Melanocyte of skin (primary cell): ENCODE data around the gene RSF1. TPM values are rescaled to one million over a fixed set of nuclear protein-coding genes. Genes with fewer than 3 reads are reported as not detected.

Source experiments
- small RNA-seq, 2 donors: library from RNA; depleted of rRNA; stranded (forward); fragments of <200 nt; gene quantifications; one replicate each; pipeline ENCODE3, GENCODE V24; 2012
- total RNA-seq, 2 donors: library from RNA; depleted of rRNA; stranded (reverse); fragments of >200 nt; gene quantifications; 2 replicates each; pipeline ENCODE4 v1.2.3, GENCODE V29; 2012

Gene RSF1, protein sequence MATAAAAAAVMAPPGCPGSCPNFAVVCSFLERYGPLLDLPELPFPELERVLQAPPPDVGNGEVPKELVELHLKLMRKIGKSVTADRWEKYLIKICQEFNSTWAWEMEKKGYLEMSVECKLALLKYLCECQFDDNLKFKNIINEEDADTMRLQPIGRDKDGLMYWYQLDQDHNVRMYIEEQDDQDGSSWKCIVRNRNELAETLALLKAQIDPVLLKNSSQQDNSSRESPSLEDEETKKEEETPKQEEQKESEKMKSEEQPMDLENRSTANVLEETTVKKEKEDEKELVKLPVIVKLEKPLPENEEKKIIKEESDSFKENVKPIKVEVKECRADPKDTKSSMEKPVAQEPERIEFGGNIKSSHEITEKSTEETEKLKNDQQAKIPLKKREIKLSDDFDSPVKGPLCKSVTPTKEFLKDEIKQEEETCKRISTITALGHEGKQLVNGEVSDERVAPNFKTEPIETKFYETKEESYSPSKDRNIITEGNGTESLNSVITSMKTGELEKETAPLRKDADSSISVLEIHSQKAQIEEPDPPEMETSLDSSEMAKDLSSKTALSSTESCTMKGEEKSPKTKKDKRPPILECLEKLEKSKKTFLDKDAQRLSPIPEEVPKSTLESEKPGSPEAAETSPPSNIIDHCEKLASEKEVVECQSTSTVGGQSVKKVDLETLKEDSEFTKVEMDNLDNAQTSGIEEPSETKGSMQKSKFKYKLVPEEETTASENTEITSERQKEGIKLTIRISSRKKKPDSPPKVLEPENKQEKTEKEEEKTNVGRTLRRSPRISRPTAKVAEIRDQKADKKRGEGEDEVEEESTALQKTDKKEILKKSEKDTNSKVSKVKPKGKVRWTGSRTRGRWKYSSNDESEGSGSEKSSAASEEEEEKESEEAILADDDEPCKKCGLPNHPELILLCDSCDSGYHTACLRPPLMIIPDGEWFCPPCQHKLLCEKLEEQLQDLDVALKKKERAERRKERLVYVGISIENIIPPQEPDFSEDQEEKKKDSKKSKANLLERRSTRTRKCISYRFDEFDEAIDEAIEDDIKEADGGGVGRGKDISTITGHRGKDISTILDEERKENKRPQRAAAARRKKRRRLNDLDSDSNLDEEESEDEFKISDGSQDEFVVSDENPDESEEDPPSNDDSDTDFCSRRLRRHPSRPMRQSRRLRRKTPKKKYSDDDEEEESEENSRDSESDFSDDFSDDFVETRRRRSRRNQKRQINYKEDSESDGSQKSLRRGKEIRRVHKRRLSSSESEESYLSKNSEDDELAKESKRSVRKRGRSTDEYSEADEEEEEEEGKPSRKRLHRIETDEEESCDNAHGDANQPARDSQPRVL (N-terminal part only)
- 10 to 100 TPM; 22.3 to 29.9 TPM for total RNA-seq

DNA sequence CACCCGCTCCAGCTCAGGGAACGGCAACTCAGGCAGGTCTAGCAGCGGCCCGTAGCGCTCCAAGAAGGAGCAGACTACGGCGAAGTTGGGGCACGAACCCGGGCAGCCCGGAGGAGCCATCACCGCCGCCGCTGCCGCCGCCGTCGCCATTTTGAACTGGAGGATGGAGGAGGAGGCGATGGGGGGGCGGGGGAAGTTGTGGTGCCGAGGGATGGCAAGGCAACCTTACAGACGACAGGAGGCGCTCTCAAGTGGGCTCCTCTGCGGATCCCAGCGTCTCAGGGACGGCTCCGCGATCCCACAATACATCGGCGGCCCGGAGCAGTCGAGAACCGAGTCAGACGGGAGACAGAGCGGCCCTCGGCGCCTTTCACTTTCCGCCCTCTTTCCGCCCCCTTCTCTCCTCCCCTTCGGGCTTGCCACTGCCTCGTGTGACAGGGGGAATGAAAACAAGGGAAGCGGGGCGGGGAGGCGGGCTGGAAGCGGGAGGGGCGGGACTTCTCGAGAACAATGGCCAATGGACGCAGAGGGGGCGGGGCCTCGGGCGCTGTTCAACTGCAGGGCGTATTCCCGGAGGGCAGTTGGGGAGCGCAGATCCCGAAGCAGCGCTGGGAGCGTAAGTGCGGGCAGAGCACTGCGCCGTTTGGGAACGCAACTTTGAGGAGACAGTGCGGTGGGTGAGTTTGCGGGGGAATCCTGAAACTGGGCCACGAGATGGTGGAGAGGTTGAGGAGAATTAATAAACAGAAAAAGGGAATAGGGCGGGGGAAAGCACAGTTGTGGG is at the start of gene RSF1, which contains the start of gene AAMDC:
Gene RSF1, minus strand, starts transcription at position 158 of the 784 bp plus-strand sequence. Its CDS starts 8 bp downstream, at position 150.
Gene AAMDC, plus strand, starts transcription at position 580 of the 784 bp plus-strand sequence. CDS start 21,353 bp downstream, outside the sequence.

DNA sequence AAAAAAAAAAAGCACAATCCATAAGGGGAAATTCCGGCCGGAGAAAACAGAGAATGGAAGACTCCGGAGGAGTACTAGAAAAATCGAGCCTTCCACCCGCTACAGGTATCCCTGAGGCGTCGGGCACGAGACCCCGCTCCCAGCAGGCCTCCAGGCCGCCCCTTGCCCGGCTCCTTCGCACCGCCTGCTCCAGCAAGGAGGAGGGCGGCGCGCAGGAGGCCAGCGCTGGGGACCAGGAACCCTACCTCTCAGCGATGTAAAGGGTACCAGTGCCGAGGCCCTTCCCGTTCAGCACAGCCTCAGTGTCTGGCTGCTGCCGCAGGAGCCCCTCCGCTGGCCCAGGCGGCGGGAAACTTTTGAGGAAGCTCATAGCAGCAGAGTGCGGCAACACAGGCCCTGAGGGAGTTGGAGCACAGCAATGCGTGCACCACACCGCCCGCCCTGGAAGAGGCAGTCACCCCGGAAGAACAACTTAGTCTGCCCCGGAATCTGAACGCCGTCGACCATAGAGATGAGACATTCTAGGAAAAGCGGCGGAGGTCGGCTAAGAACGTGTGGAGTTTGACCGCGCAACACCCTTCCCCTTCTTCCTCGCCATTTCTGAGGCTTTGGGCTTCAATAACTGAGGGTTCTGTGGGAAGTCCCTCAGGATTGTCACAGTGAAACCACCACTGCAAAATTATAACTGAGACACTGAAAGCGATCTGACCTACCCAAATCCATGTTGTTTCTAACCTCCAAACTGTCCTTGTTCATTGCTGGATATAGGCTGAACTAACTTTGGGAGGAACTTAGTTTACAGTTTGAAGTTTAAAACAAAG is 183.0 kb downstream of the RSF1 start, which contains the start of gene CLNS1A:
Gene CLNS1A, minus strand, starts transcription at position 450 of the 821 bp plus-strand sequence. Its CDS starts 80 bp downstream, at position 370.

Small RNA genes lying within 50 kb of the gene (small RNA-seq; reads per million reads assigned to genes)
- gene RF00019 = 0 reads per million in 2 donors

Other genes starting within 250 kb of the RSF1 start
- 1 to 10 TPM; 3.4 to 4.3 TPM for gene AQP11, start 230.8 kb downstream of the RSF1 start, total RNA-seq
- gene CLNS1A, start 182.9 kb downstream of the RSF1 start, total RNA-seq = 10 to 100 TPM; 70.2 to 85.3 TPM
- 10 to 100 TPM; 14.7 to 17.9 TPM for gene AAMDC, start 422 bp upstream of the RSF1 start, total RNA-seq
- 10 to 100 TPM; 42.0 to 46.8 TPM for gene INTS4, start 173.9 kb upstream of the RSF1 start, total RNA-seq
- 1 to 10 TPM; 2.1 to 9.0 TPM for gene KCTD14, start 202.6 kb upstream of the RSF1 start, total RNA-seq
- not detected for gene THRSP, start 243.1 kb upstream of the RSF1 start, total RNA-seq